Glomerular visceral epithelial cell (primary cell): ENCODE data around the gene ERICH4.
"Not testable (repeated sequence)": the region's sequence is repeated elsewhere in the genome, so short reads cannot be mapped to it uniquely, and the experiment has no call there.

Experiments used
- DNase-seq: peaks from one replicate; pipeline ENCODE4 v3.0.0-alpha.2; 2016; ENCODE audit errors: extremely low spot score

The ERICH4 gene, protein sequence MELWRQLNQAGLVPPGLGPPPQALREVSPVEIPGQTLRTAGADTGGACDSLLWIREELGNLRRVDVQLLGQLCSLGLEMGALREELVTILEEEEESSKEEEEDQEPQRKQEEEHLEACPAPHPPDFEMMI

DNA sequence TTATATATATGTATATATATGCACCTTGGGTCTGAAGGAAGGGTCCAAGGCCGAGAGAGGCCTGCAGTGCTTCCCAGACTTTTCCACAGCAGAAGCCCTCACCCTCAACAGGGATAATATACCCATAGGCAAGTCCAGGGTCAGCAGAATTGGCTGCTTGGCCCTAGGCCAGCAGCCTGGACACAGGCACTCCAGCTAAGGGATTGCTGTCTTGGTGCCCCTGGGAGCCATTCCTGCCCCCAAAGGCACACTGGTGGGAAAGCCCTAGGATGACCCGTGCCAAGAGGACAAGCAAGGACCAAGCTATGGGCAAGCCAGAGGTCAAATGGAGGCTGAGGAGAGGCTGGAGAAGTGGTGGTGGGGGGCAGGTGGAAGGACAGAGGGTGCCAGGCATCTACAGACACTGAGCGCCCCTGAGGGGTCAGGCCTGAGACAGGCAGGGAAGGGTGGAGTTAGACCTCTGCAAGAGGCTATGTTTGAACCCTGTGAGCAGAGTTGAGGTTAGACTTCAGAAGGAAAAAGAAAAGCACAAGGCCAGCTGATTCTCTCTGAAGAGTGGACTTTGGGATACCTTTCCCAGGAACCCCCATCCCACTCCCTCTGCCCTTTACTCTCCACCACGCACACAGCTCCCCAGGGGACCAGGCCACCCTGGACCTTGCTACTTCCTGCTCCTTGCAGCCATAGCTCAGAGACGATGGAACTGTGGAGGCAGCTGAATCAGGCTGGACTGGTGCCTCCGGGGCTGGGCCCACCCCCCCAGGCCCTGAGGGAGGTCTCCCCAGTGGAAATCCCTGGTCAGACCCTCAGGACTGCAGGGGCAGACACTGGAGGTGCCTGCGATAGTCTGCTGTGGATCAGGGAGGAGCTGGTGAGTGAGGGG lies at the start of gene ERICH4:
Gene ERICH4 (plus strand): TSS at position 684 of the 883 bp plus-strand sequence. CDS start 14 bp downstream, at position 698.
- no peak for DNase-seq

DNA sequence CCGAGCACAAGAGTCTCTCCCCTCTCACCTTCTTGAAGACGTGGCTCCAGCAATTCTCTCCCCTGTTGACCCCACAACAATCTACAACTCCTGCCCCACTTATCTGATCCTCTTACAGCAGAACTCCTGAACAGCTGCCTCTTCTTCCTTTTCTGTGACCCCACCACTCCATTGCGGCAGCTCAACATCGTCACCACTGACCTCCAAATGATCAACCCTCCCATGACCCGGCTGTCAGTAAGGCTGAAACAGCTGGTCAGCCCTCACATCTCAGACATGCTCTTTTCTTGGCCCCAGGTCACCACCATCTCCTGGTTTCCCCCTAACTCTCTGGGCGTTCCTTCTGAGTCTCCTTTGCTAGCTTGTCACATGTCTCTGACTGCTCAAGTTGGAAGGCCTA lies 47.6 kb upstream of the ERICH4 start:
- DNase-seq = no peak

DNA sequence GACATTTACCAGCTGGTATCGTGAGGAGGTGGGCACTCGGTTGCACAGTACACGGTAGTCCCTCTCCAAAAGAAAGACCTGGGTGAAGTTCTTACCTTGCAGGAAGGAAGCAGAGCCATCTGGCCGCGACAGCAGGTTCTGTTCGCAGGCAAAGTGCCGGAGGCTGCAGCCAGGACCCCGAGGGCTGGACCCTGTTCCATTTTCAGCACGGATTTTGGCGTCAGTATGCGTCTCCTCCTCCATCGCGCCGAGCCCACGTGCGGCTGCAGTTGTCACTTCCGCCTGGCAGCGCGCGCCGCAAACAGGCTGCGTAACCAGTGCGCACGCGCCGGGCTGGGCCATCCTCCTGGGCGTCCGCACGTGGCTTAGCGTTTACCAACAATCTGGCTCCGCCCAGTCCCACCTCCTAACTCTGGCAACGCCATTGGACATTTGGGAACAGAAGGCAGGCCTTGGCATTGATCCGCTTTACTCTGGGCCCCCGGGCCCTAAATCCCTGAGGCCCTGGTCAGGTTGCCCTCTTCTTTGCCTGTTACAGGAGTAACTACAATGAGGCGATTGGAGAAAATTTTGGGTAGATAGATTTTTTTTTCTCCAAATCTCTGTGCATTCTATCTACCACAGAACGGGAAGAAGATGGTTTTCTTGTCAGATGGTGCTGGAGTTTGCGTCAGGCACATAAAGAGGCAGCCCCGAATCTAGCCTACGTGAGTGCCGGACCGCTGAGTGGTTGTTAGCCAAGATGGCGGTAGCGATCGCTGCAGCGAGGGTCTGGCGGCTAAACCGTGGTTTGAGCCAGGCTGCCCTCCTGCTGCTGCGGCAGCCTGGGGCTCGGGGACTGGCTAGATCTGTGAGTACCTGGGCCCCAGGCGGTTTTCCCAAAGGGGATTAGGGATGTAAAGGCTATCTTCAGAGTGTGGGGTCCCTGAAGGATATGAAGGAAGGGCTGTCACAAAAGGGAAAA lies 45.6 kb upstream of the ERICH4 start, which contains the start of the genes BCKDHA and EXOSC5:
Gene BCKDHA (plus strand): TSS at position 733 of the 964 bp plus-strand sequence. CDS start 10 bp downstream, at position 743.
Gene EXOSC5 (minus strand): TSS at position 274 of the 964 bp plus-strand sequence. CDS start 31 bp downstream, at position 243.
- peak; percentile 100 for DNase-seq

DNA sequence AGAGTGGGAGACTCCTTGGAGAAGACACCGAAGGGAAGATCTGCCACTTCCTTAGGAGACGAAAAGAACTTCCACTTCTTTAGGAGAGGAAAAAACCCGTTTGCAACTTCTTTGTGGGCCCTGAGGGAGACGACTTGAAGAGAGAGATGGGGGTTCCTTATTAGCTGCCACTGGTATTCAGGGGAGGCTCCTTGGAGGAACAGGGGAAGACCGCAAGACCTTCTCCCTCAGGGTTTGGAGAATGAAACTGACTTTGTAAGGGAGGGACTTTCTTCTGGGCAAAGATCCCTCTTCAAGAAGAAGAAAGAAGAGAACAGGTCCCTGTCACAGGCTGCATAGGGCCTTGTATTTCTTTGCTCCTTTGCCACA lies 44.9 kb upstream of the ERICH4 start:
- no peak for DNase-seq

DNA sequence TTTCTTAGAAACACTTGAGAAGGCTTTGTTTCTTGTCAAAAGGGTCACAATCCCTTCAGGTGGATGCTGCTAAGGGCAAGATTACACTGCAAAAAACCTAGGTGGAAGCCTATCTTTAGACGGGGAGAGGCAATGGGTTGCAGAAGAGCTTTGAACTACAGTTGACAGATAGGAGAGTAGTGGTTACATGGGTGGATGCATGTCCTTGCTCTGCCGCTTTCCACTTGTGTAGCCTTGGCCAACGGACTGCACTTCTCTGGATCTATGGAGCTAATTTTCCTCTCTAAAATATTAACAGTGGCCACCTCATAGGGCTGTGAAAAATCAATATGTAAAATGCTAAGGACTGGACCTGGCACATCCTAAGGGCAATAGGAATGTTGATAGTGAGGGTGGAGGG lies 44.4 kb upstream of the ERICH4 start:
- no peak for DNase-seq

DNA sequence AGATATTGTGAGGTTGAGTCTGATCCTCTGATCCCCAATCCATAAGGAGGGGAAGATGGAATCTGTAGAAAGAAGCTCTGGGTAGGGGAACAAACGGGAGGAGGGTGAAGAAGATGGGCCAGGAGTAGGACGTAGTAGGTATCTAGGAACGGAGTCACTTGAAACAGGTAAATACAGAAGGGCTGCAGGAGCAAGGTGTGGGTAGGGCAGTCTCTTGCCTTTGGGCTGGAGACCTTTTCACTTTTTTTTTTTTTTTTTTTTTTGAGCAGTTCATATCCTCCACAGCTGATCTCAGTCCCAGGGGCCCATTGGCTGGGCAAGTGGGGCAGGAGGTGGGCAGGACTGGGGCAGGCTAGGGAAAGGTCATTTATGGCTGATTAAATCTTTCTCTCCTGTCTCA lies 43.9 kb upstream of the ERICH4 start:
- no peak for DNase-seq

DNA sequence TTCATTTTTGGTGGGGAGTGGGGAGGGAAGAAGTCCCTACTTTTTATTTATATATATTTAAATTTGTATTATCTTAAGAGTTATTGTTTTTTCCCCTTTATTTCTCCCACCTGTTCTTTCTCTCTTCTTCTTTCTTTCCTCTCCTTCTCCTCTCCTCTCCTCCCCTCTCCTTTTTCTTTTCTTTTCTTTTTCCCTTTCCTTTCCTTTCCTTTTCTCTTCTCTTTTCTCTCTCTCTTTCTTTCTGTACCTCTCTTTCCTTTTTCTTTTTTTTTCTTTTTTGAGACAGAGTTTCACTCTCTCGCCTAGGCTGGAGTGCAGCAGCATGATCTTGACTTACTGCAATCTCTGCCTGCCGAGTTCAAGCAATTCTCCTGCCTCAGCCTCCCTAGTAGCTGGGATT lies 43.4 kb upstream of the ERICH4 start:
- no peak for DNase-seq

DNA sequence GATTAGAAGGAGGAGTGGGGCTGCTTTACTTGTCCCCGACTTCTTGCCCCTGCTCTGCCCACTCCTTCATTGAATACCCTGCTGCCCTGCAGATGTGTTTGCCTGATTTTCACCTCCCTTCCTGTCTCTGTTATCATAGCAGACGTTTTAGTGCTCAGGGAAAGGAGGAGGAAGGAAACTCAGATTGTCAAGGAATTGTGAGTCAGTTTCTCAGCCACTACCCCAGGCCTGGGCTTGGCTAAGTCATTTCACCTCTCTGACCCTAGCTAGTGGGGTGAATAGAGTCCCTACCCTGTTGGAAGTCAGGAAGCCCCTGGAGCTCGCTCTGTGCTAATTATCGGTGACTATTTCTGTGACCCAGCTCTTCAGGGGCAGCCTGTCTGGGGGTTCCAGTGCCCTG lies 41.5 kb upstream of the ERICH4 start:
- DNase-seq = no peak

DNA sequence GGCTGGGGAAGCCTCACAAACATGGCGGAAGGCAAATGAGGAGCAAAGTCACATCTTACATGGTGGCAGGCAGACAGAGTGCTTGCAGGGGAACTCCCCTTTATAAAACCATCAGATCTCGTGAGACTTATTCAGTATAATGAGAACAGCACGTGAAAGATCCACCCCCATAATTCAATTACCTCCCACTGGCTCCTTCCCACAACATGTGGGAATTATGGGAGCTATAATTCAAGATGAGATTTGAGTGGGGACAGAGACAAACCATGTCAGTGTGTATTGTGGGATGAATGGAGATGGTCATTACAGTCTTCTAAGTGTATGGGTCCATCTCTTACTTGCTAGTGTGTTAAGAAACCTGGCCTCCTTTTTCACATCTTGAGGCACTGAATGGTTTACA lies 40.9 kb upstream of the ERICH4 start:
- DNase-seq = no peak

DNA sequence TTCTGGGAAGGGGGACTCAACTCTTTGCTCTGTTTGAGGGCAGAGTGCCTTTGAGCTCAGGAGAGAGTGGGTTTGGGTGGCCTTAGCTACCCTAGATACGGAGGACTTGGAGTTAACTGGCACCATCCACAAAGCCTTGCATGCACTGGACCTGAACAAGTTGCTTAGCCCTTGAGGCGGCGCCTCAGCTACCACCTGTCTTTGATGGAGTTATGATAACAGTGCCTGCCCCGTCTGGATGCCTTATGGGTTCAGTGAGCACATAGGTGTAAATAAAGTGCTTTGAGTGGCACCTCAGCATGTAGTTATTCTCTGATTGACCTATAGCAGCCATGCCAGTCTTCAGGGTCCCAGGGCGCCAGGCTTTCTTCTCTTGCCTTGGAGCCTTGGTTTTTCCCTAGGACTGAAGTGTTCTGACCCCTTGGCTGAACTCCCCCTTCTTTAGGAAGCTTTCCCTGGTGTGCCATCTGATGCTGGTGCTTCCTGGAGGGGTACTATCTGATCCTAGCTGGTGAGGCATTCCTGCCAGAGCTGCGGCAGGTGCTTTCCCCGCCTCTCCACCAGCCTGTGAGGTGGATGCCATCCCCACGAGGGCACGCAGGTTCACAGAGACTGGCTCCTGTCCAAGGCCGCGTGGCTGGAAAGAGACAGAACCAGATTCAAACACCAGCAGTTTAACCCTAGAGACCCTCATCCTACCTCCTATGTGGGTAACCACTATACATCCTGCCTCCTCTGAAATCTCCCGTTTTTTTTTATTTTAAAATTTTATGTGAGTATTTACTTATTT lies 39.6 kb upstream of the ERICH4 start:
- no peak for DNase-seq

DNA sequence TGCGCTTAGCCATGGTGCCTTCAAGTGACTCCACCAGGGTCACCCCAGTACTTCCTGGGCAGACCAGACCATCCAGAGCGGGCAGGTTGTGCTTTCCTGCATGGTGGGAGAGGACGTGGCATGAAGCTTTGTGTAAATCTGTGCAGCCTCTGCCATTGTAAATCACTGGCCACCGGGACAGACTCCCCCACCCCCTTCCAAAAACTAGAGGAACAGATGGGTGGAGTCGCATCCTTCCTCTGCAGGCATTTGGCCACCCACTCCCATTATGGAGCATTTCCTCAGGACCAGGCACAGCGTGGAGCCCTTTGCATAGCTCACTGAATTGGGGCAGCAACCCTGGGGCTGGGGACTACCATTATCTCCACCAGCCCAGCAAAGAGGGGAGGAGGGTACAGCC lies 37.2 kb upstream of the ERICH4 start:
- no peak for DNase-seq

DNA sequence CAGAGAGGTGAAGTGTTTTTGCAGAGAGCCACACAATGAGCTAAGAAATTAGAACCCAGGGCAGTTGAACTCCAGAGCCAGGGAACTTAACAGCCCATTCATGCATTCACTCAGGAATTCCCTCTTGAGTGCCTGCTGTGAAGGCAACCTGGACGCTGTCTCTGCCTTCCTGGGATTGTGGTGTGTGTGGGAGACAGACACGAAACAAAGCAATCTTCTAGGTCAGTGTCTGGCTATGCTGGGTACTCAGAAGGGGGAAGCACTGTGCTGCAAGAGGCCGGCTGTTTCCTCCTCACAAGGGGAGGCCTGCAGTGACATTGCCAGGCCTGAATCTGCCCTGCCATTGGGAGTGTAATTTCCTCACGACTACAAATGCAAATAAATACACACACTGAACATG lies 35.7 kb upstream of the ERICH4 start:
- peak; percentile 16 for DNase-seq

DNA sequence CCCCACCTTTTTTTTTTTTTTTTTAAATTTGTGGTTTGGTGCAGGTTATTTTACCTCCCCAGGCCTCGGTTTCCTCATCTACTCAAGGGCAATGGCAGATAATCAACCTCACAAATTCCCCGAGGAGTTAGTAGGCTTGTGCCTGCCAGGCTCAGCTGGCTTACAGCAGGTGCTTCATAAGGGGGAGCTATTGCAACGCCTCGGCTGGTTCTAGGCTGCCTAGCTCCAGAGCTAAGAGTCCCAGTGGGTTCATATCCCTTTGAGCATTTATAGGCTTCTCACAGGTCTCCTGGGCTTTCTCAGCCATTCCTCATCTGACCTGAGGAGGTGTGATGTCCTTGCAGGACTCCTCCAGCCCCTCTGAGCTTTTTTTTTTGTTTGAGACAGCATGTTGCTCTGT lies 34.7 kb upstream of the ERICH4 start:
- no peak for DNase-seq

DNA sequence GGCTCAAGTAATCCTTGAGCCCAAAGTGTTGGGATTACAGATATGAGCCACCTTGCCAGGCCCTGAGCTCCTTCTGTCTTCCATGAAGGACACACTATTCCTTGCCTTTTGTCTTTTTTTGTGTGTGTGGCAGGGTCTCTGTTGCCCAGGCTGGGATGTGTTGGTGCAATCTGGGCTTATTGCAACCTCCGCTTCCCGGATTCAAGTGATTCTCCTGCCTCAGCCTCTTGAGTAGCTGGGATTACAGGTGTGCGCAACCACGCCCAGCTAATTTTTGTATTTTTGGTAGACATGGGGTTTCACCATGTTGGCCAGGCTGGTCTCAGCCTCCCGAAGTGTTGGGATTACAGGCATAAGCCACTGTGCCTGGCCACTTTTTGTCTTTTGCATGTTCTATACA lies 34.1 kb upstream of the ERICH4 start:
- not testable (repeated sequence) for DNase-seq

DNA sequence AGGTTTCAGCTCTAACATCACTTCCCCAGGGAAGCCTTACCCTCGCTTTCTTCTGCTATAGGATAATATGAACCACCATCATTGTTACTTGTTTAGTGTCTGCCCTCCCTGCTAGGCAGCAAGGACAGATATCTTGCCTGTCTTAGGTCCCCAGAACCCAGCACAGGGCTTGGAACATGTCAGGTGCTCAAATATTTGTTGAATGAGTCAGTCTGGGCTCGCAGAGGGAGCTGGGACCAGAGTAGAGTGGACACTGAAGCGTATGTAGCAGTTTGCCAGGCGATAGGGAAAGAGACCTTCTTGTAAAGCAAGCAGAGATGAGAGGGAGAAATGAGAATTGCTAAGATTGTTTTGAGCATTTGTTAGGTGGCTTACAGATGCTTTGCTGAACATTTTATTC lies 33.7 kb upstream of the ERICH4 start:
- peak; percentile 73 for DNase-seq

DNA sequence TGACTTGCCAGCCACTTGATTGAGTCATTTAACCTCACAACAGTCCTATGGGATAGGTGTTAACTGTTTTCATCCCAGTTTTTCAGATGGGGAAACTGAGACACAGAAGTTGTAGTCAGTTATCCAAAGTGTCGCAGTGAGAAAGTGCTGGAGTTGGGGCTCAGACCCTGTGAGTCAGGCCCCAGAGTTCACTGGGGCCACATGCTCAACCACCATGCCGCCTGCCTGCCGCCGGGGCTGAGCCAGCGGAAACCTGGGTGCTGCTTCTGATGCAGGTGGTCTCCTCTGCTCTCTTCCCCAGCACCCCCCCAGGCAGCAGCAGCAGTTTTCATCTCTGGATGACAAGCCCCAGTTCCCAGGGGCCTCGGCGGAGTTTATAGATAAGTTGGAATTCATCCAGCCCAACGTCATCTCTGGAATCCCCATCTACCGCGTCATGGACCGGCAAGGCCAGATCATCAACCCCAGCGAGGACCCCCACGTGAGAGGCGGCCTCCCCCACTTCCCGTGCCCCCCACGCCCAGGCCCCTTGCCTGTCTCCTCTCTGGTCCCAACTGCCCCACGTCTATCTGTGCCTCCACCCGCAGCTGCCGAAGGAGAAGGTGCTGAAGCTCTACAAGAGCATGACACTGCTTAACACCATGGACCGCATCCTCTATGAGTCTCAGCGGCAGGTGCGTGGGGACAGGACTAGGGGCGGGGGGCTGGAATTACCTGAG lies 32.5 kb upstream of the ERICH4 start:
- no peak for DNase-seq

DNA sequence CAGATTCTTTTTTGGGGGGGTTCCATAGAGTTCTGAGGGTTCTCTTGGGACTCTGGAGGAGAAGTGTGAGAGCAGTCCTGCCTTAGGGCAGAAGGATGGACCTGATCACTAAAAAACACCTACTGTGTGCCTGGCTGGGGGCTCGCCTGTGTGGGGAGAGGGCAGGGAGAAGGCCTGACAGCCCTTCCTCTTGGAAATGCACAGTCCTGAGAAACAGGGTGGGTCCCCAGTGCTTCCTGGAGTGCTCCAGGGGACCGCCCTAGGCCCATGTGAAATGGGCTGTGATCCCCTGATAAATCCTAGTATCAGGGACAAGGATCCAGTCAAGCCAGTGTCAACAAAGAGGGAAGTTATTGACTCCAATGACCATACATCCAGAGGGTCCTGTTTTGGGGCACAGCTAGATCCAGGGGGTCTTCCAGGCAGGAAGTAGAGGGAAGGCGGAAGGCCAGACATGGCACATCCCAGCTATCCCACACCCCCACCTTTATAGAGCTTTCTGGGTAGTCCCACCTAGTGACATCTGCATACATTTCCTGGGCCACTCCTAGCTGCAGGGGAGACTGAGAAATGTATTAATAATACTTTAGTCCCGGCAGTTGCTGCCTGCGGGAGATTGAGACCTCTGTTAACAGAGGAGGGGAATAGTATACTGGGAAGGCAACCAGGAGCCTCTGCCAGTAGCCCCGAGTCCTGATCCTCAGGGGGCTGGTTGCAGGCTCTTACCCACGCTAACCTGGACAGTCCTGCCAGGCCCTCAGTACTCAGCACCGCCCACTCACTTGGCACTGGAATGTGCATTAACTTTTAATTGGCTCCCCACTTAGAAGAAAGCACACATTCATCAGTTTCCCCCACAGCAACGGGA lies 31.6 kb upstream of the ERICH4 start:
- no peak for DNase-seq

DNA sequence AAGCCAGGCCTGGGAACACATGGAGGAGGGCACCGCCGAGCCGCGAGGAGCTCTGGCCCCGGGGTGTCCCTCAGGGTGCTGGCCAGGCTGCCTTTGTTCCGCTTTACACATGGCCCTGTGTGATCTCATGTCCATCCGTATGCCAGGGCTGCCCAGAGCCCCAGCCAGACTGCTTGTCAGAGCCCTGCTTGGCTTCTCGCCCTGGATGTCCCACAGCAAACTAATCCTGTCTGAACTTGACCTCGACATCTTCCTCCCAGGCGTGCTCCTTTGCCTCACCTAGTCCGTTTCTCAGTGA lies 31.0 kb upstream of the ERICH4 start:
- no peak for DNase-seq

DNA sequence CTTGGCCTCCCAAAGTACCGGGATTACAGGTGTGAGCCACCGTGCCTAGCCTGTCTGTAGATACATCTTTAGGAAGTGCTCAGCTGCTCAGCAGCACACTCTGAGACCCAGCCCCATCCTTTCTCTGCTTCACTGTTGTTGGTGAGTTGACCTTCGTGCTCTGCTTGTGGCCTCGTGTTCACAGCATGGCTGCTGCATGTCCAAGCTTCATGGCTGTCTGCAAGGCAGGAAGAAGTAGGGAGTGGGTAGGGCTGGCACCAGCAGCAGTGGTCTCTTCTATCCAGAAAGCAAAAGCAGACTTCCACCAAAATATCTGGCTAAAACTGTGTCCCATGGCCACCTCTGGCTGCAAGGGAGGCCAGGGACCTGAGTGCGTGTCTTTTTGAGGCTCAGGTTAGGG lies 30.0 kb upstream of the ERICH4 start:
- no peak for DNase-seq

DNA sequence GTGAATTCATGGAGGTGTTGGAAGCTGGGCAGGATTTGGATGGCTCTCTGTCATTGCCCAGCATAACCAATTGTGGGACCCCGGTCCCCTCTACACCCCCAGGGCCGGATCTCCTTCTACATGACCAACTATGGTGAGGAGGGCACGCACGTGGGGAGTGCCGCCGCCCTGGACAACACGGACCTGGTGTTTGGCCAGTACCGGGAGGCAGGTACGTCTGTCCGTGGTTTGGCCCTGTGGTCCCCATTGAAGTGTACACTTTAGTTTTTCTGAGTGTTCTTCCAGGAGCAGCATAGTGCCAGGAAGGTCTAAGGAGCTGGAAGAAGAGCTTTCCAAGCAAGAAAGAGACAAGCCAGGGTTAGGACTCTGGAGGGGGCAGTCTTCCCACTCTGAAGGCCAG lies 29.0 kb upstream of the ERICH4 start:
- DNase-seq = no peak
